ENCODE data around the gene LURAP1L. TPM values are rescaled to one million over a fixed set of nuclear protein-coding genes. Genes with fewer than 3 reads are reported as not detected.

Gene LURAP1L
- total RNA-seq: 8.0 and 8.1 TPM in 2 replicates

GRCh38 chr9:12774861-12775678 lies at the start of gene LURAP1L:
Gene LURAP1L (plus strand): TSS chr9:12775020. CDS start chr9:12775716, 696 bp downstream.

Small RNA genes lying within 50 kb of the gene (small RNA-seq; reads per million reads assigned to genes)
- gene RN7SL849P: not detected

Other genes starting within 250 kb of the LURAP1L start
- 1.1 TPM in 1 of 2 replicates, not detected in the other for gene TYRP1, start 81.6 kb upstream of the LURAP1L start, total RNA-seq